GM12878 (cell line): Measurements from ENCODE around the gene TXNDC16. TPM values are rescaled to one million over a fixed set of nuclear protein-coding genes. Genes with fewer than 3 reads are reported as not detected.

Experiments used
- ATAC-seq: fragments of 200-7000 bp; cut with Tn5 transposase; 3 replicates; pipeline ENCODE4 v1.9.1; 2020; ENCODE audit warnings: mild to moderate bottlenecking, moderate library complexity
- BruUV-seq: library from RNA; stranded (reverse); fragments of 400-500 nt; replicated peaks from 2 replicates; lab custom pipeline; 2021; lab: Mats Ljungman, UMichigan
- CTCF ChIA-PET: fragments of 300-600 bp; sonication (Branson Sonifier 250); formaldehyde crosslinking; extraction: SDS; loops from one replicate; lab custom pipeline; 2021; ENCODE audit warnings: inconsistent platforms; lab: Yijun Ruan, JAX
- POLR2A ChIA-PET: fragments of 350-600 bp; formaldehyde crosslinking; extraction: SDS; loops from one replicate; lab custom pipeline; 2021; ENCODE audit warnings: inconsistent platforms; lab: Charles Lee
- RAD21 ChIA-PET: fragments of 300-600 bp; sonication (Branson Sonifier 250); formaldehyde crosslinking; loops from one replicate; lab custom pipeline; 2023; ENCODE audit warnings: antibody characterized with exemption; ENCODE audit not compliant: unreplicated experiment; lab: Charles Lee
- SMC1A ChIA-PET: fragments of 300-600 bp; sonication (Branson Sonifier 250); formaldehyde crosslinking; loops from one replicate; lab custom pipeline; 2023; ENCODE audit not compliant: unreplicated experiment, uncharacterized antibody; lab: Charles Lee
- DNase-seq: peaks from one replicate; pipeline ENCODE4 v3.0.0-alpha.2; 2011; ENCODE audit warnings: low read depth, low spot score
- FAIRE-seq: peaks from 3 replicates; lab custom pipeline; 2011; peaks lifted over from hg19 to GRCh38; lab: Jason Lieb, UNC
- H2AFZ ChIP-seq: 2 replicates; pipeline ENCODE4 v1.6.0; 2011; ENCODE audit warnings: low read depth, low read length, control low read depth; ENCODE audit not compliant: control insufficient read depth
- H3K27ac ChIP-seq: 2 replicates; pipeline ENCODE4 v1.5.1; 2011; ENCODE audit warnings: control low read depth; ENCODE audit not compliant: control insufficient read depth, insufficient read depth
- H3K27me3 ChIP-seq, 2 experiments: replicated peaks in 1 of 2; 2 replicates each; pipeline versions ENCODE4 v1.6.0 to v1.6.1; 2011; ENCODE audit warnings: low read length in 1 of 2; ENCODE audit not compliant: control insufficient read depth in 2 of 2, insufficient read depth in 2 of 2
- H3K36me3 ChIP-seq, 2 experiments: 2 replicates each; pipeline ENCODE4 v1.5.1; 2011; ENCODE audit warnings: low read length in 1 of 2; ENCODE audit not compliant: control insufficient read depth in 2 of 2, insufficient read depth in 2 of 2
- H3K4me1 ChIP-seq: 2 replicates; pipeline ENCODE4 v1.6.1; 2011; ENCODE audit warnings: mild to moderate bottlenecking, low read length, moderate library complexity, mixed read lengths; ENCODE audit not compliant: control insufficient read depth, insufficient read depth
- H3K4me2 ChIP-seq: 2 replicates; pipeline ENCODE4 v1.6.0; 2011; ENCODE audit warnings: control low read depth; ENCODE audit not compliant: control insufficient read depth, insufficient read depth
- H3K4me3 ChIP-seq: fragments of 200-600 bp; sonication (generic); 2 replicates; pipeline ENCODE4 v1.5.1; 2016
- H3K79me2 ChIP-seq: 2 replicates; pipeline ENCODE4 v1.6.0; 2011; ENCODE audit warnings: low read length; ENCODE audit not compliant: control insufficient read depth, insufficient read depth
- H3K9ac ChIP-seq: 2 replicates; pipeline ENCODE4 v1.8.0; 2011; ENCODE audit warnings: low read length, control low read depth, mixed read lengths; ENCODE audit not compliant: control insufficient read depth, insufficient read depth
- H3K9me3 ChIP-seq: replicated peaks from 3 replicates; pipeline ENCODE4 v1.5.1; 2011; ENCODE audit warnings: mild to moderate bottlenecking, low read length; ENCODE audit not compliant: control insufficient read depth, insufficient read depth
- H4K20me1 ChIP-seq: 2 replicates; pipeline ENCODE4 v1.6.0; 2011; ENCODE audit not compliant: control insufficient read depth, insufficient read depth
- EED ChIP-seq: sonication (generic); IDR thresholded peaks from 2 replicates; pipeline ENCODE4 v1.6.1; 2016; ENCODE audit warnings: antibody characterized with exemption, low read depth
- JUNB ChIP-seq: IDR thresholded peaks from 2 replicates; pipeline ENCODE4 v1.6.1; 2016; ENCODE audit warnings: antibody characterized with exemption, mild to moderate bottlenecking
- NFYA ChIP-seq: IDR thresholded peaks from 2 replicates; pipeline ENCODE4 v1.6.1; 2011; ENCODE audit warnings: low read depth, mild to moderate bottlenecking, low read length, improper control_type of control experiment, borderline replicate concordance
- RBBP5 ChIP-seq: fragments of 200-600 bp; sonication (generic); conservative IDR thresholded peaks from 2 replicates; pipeline ENCODE4 v1.6.1; 2016
- RELB ChIP-seq: fragments of 450-650 bp; IDR thresholded peaks from 2 replicates; pipeline ENCODE4 v1.6.1; 2017; ENCODE audit warnings: low read depth, mild to moderate bottlenecking, moderate library complexity
- SMAD5 ChIP-seq: IDR thresholded peaks from 2 replicates; pipeline ENCODE4 v1.6.1; 2016; ENCODE audit warnings: antibody characterized with exemption, low read depth
- SPI1 ChIP-seq: IDR thresholded peaks from 2 replicates; pipeline ENCODE4 v1.6.1; 2011; ENCODE audit warnings: low read depth, mild to moderate bottlenecking, low read length, moderate library complexity, borderline replicate concordance; ENCODE audit not compliant: insufficient read depth
- SREBF1 ChIP-seq: IDR thresholded peaks from 2 replicates; pipeline ENCODE4 v1.6.1; 2012; ENCODE audit warnings: mild to moderate bottlenecking, low read length
- SUPT20H ChIP-seq: IDR thresholded peaks from 2 replicates; pipeline ENCODE4 v1.6.1; 2011; ENCODE audit warnings: low read depth, mild to moderate bottlenecking, low read length, moderate library complexity, borderline replicate concordance; ENCODE audit not compliant: control insufficient read depth
- SUZ12 ChIP-seq: fragments of 200-600 bp; sonication (generic); IDR thresholded peaks from one replicate; pipeline ENCODE4 v1.6.1; 2018; ENCODE audit warnings: antibody characterized with exemption, mild to moderate bottlenecking; ENCODE audit not compliant: unreplicated experiment
- ZBTB33 ChIP-seq: fragments of 450-650 bp; IDR thresholded peaks from 2 replicates; pipeline ENCODE4 v1.6.1; 2017; ENCODE audit warnings: mild to moderate bottlenecking
- WGBS: methylation state at CpG from one replicate; pipeline ENCODE4 v1.1.6; 2016; ENCODE audit warnings: low lambda C conversion rate; ENCODE audit not compliant: insufficient replicate concordance, insufficient coverage; ENCODE audit errors: missing lambda C conversion rate; 5-methylcytosine and 5-hydroxymethylcytosine counted together
- in situ Hi-C: fragments of 300-500 bp; cut with MboI; formaldehyde crosslinking; loops from 9 replicates; pipeline ENCODE4 v1.14.3; 2018; ENCODE audit warnings: mixed read lengths
- intact Hi-C: fragments of 100-400 bp; cut with micrococcal nuclease; formaldehyde crosslinking; loops from one replicate; pipeline ENCODE4 v1.14.2; 2022; ENCODE audit not compliant: unreplicated experiment
- polyA plus RNA-seq, 11 experiments: library from polyadenylated mRNA; depleted of rRNA in 4 of 11; unstranded in 6 of 11; stranded (reverse) in 5 of 11; fragments of >200 nt; fragmentation: Nextera tagmentation in 4 of 11; fragmentation: Illumina TruSeq in 1 of 11; extraction: Ambion mirVana in 4 of 11; extraction: Trizol in 1 of 11; gene quantifications; 1 replicate in 1 of 11; 2 replicates in 10 of 11; pipeline versions ENCODE4 v1.2.1 to v1.2.3, GENCODE V29; 2011 to 2016; ENCODE audit warnings: inconsistent platforms in 2 of 11, missing spikeins in 2 of 11, low read depth in 1 of 11
- total RNA-seq, 4 experiments: library from RNA; depleted of rRNA in 3 of 4; stranded (reverse); fragments of >200 nt in 3 of 4; fragmentation: Illumina TruSeq in 1 of 4; extraction: Trizol in 1 of 4; gene quantifications; 2 replicates each; pipeline versions ENCODE4 v1.2.1 to v1.2.3, GENCODE V29; 2013 to 2021
- TF ChIP-seq, protein P1 (sequence below): fragments of 450-650 bp; IDR thresholded peaks from 2 replicates; pipeline ENCODE4 v1.6.1; 2017; ENCODE audit warnings: borderline replicate concordance
- TF ChIP-seq, protein P2 (sequence below): fragments of 450-650 bp; formaldehyde crosslinking; IDR thresholded peaks from 2 replicates; pipeline ENCODE4 v1.4.0; 2022; ENCODE audit warnings: mild to moderate bottlenecking, moderate library complexity
- TF ChIP-seq, protein P3 (sequence below): IDR thresholded peaks from 2 replicates; pipeline ENCODE4 v1.6.1; 2011; ENCODE audit warnings: mild to moderate bottlenecking, low read depth, low read length, moderate library complexity; ENCODE audit not compliant: insufficient replicate concordance

Gene TXNDC16
- total and polyA plus RNA-seq, 10 of the 15 experiments (the other 5 are each of a cell fraction or from before 2014, with no cell fraction given) = 1.2 to 7.9 (median 5.5) TPM

DNA sequence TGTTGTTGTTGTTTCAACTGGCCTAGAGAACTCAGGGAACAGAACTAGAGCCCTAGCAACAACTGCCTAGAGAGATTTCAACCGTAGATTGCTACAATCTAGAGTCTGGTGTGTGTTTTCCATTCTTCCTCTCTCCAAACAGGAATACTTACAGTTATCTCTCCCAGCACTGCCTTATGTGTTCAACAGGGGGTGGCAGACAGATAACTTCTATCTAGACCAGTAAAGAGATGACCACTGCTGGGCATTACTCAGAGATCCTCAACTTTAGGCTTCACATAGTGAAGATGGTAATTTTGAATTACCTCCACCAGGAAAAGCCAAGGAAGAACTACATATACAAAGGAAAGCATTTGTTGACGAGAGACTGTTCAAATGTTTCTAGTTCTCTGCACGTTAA, 4.8 kb downstream of the TXNDC16 start (continued):
- TF ChIP-seq SUZ12 (no peak), RELB (no peak), SREBF1 (no peak), EED (no peak), NFYA (no peak)
- TF ChIP-seq, protein P1, sequence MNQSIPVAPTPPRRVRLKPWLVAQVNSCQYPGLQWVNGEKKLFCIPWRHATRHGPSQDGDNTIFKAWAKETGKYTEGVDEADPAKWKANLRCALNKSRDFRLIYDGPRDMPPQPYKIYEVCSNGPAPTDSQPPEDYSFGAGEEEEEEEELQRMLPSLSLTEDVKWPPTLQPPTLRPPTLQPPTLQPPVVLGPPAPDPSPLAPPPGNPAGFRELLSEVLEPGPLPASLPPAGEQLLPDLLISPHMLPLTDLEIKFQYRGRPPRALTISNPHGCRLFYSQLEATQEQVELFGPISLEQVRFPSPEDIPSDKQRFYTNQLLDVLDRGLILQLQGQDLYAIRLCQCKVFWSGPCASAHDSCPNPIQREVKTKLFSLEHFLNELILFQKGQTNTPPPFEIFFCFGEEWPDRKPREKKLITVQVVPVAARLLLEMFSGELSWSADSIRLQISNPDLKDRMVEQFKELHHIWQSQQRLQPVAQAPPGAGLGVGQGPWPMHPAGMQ = no peak

DNA sequence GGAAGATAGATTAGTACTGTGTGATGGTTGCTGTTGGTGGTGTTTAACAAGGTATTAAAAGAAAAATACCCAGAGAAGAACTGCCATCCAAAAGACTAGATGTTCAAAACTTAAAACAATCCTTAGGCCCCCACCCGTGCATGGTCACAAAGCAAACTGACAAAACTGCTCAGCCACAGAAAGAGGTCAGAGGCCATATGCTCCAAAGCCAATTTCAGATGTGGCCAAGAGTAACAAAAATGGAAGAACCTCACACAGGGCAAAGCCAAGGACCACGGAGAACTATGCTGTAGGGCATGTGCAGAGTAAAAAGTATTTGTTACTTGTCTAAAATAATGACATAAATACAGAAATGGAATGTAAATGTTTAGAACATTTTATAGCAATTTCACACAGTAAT, 5.3 kb downstream of the TXNDC16 start:
- CTCF ChIA-PET = interaction anchor here (1.3 to 1.6 kb wide), 2 partner anchors 9 to 12 kb away, joined by 3 to 8 read pairs; no protein-coding TSS in a partner anchor
- TF ChIP-seq SMAD5 (no peak), SUPT20H (no peak), JUNB (no peak), SPI1 (no peak), RBBP5 (no peak), ZBTB33 (no peak)
- TF ChIP-seq, protein P2, sequence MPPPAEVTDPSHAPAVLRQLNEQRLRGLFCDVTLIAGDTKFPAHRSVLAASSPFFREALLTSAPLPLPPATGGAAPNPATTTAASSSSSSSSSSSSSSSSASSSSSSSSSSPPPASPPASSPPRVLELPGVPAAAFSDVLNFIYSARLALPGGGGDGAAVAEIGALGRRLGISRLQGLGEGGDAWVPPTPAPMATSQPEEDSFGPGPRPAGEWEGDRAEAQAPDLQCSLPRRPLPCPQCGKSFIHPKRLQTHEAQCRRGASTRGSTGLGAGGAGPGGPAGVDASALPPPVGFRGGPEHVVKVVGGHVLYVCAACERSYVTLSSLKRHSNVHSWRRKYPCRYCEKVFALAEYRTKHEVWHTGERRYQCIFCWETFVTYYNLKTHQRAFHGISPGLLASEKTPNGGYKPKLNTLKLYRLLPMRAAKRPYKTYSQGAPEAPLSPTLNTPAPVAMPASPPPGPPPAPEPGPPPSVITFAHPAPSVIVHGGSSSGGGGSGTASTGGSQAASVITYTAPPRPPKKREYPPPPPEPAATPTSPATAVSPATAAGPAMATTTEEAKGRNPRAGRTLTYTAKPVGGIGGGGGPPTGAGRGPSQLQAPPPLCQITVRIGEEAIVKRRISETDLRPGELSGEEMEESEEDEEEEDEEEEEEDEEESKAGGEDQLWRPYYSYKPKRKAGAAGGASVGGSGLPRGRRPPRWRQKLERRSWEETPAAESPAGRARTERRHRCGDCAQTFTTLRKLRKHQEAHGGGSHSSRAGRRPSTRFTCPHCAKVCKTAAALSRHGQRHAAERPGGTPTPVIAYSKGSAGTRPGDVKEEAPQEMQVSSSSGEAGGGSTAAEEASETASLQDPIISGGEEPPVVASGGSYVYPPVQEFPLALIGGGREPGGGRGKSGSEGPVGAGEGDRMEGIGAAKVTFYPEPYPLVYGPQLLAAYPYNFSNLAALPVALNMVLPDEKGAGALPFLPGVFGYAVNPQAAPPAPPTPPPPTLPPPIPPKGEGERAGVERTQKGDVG = no peak
- TF ChIP-seq, protein P3, sequence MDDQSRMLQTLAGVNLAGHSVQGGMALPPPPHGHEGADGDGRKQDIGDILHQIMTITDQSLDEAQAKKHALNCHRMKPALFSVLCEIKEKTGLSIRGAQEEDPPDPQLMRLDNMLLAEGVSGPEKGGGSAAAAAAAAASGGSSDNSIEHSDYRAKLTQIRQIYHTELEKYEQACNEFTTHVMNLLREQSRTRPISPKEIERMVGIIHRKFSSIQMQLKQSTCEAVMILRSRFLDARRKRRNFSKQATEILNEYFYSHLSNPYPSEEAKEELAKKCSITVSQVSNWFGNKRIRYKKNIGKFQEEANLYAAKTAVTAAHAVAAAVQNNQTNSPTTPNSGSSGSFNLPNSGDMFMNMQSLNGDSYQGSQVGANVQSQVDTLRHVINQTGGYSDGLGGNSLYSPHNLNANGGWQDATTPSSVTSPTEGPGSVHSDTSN = no peak

More for the DNA sequence above, 5.3 kb downstream of the TXNDC16 start:
- ChIA-PET RAD21 (no interaction called here), POLR2A (no interaction called here), SMC1A (interaction anchor here (0.8 to 1.1 kb wide), 2 partner anchors 28 to 247 kb away, joined by 3 read pairs; no protein-coding TSS in a partner anchor)
- no peak overlapping the region for H2AFZ ChIP-seq
- H3K27ac ChIP-seq = no peak overlapping the region
- no peaks in the 10 kb centered on the region for H3K27me3 ChIP-seq
- in situ Hi-C loops (no loop called here), intact Hi-C loops (loop anchor here (10.0 kb wide), 1 partner anchor 148 kb away; the partner anchor contains the start of gene ERO1A)
- ATAC-seq (no peak), FAIRE-seq (no peak), DNase-seq (no peak)
- H3K36me3 ChIP-seq = no peaks in the 10 kb centered on the region
- peaks cover 8% of the 10 kb centered on the region for H3K4me1 ChIP-seq
- H3K4me3 ChIP-seq = no peak overlapping the region
- no peak overlapping the region for H3K4me2 ChIP-seq
- H3K79me2 ChIP-seq = peaks cover 6% of the 10 kb centered on the region
- 50% methylated on average over 2 of the region's 2 CpGs for WGBS
- no peaks in the 10 kb centered on the region for H3K9me3 ChIP-seq
- no TSS peak for BruUV-seq
- no peak overlapping the region for H3K9ac ChIP-seq
- H4K20me1 ChIP-seq = no peaks in the 10 kb centered on the region
